GM21619 (cell line): ENCODE measurements around the gene HOXA10.
A peak's percentile ranks its signal among the peaks of the same experiment; 100 is the strongest.

Experiments
- ATAC-seq: cut with Tn5 transposase; IDR thresholded peaks from one replicate; pipeline ENCODE4 v1.9.1; 2021; ENCODE audit not compliant: unreplicated experiment

The HOXA10 gene

DNA sequence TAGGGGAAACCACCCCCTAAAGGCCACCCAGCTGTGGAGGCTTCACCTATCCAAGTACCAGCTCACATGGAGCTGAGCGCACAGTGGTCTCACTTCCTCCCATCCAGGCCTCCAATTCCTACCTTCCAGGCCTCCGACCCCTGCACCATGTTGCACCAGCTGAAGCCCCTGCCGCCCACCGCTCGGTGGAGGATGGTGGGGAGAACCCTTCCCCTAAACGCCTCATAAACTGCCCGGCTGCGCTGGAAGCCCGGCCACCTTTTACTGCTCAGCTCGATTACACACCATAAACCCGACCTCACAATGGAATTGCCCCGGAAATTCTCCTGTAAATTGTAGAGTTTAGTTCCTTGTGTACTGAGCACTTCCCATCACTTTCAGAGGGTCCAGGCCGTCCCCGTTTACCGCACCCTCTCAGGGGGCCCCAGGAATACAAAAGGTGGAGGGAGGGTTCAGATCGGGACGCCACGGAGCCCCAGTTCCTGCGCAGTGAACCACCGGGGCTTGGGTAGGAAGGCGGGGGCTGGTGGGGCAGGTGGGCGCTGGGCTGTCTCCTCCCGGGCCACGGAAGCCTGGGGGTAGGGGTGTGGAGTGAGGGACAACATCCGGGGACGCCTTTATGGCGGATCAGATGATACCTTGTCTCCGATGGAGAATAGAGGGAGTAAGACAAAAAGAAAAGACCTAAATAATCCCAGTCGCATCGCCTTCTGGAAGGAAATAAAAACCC, 16.3 kb downstream of the HOXA10 start:
- no peak for ATAC-seq

DNA sequence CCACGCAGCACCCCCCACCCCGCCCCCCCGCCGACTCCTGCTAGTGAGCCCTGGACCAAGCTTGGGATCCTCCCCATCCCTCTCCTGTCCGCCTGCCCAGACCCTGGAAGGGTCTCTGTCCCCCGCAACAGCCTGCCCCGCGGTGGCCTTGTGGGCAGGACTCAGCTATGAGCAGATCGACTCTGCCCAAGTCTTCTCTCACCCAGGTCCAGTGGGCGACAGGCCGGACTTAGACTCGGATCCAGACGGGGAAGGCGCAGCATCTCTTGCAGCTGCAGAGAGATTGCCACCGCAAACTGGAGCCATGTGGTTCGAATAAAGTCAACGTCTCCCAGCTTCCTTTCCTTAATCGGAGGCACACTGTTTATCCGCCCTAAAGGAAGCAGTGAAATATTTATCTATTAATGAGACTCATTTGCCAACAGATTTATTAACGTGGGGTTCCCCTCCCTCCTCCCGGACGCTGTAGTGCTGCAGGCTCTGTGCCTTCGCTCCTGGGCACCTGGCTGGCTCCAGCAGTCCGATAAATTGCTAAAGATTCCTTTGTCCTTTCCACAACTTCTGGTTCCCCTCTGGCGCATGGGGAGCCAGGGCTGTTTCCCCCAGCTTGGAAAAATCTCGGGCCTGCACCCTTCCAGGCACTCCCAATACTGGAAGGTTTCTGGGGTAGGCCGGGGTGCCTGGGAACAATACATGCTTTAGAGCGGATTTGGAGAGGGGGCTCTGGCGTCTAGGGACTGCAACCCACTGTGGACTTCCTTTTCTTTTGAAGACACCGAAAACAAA, 17.0 kb downstream of the HOXA10 start:
- no peak for ATAC-seq

- ATAC-seq = no peak
Observed at GRCh38 chr7:27156508-27156898, 17.6 kb downstream of the HOXA10 start, which contains the start of gene HOXA7. TSS of gene HOXA7 (minus strand) at chr7:27156675. CDS start at chr7:27156545, 130 bp downstream.

- ATAC-seq = no peak
Observed at GRCh38 chr7:27155816-27156507, 18.2 kb downstream of the HOXA10 start.

GRCh38 chr7:27154901-27155815, 19.0 kb downstream of the HOXA10 start:
- no peak for ATAC-seq

- ATAC-seq = no peak
Observed at GRCh38 chr7:27154369-27154768, 19.8 kb downstream of the HOXA10 start.

DNA sequence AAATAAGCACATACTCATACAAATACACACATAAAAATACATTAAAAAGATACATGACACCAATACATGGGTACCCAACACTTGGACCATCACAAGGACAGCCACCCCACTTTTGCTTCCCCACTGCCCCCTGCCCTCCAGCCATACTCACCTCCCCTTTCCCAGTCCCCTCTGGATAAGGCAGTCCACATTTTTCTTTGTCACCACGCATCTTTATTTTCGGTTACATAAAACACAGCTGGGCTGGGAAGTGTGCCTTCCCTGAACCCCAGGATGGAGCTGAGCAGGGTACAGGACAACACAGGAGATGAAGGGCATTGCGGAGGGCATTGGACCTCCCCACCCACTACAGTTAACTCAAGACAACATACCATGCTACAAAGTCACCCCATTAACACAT, 20.6 kb downstream of the HOXA10 start:
- ATAC-seq = no peak

DNA sequence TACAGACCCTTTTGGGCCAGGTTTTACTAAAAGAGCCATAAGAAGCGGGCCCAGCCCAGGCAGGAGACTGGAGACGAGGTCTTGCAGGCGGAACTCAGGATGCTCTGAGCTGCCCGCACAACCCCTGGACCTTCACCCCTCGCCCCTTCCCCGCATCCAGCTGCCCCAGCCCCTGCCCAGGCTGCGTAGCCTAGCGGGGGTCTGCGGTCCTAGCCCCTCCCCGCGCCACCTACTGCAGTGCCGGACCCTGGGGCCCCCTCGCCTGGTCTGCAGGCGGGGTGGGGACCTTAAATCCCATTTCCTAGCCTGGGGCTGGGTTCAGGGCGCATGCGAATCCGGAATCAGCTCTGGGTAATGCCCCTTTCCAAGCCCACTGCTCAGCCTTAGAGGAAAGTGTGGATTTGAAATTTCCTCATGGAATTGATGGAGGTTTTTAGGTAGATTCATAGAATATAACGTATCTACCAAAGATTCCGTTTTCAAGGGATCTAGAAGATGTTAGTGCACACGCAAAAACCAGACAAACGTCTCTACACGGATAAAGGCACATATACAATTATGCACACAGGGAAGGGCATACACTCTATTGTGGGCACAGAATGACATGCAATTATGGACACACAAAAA, 21.2 kb downstream of the HOXA10 start:
- no peak for ATAC-seq

- ATAC-seq = no peak
Observed at GRCh38 chr7:27151931-27152815, 21.9 kb downstream of the HOXA10 start, which contains the start of gene HOXA3. TSS of gene HOXA3 (minus strand) at chr7:27152583. CDS start at chr7:27110640, 41,943 bp downstream.

GRCh38 chr7:27151341-27151930, 22.7 kb downstream of the HOXA10 start:
- no peak for ATAC-seq

- ATAC-seq = peak; percentile 77
Observed at GRCh38 chr7:27150568-27151340, 23.4 kb downstream of the HOXA10 start.

DNA sequence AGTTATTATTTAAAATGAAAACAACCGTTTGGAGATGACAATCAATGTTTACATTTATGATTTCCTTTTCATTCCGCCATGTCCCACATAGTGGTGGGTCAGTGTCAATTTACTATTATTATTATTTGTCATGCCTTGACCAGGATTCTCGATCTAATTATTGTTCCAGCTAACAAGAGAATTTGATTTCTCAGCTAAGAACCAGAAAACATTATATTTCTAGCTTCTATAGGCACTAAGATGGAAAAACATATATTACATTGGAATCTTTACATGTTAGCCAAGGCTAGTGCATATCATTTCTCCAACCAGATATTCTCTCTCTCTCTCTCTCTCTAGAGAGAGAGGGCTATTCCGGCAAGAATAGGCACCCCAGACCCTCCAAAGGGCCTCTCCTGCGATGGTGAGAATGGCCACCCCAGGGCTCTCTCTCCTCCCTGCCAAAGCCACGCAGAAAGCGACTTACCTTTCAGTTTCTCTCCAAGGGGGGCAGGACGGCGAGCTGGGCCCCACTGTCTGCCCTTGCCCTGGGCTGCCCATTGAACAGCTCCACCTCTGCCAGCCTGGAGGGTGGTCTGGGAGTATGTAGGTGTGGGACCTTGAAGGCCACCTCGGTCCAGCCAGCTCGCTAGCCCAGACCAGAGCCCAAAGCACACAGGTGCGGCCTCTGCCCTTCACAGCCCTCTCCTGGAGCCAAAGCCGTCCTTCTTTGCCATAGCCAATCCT, 24.1 kb downstream of the HOXA10 start:
- no peak for ATAC-seq

DNA sequence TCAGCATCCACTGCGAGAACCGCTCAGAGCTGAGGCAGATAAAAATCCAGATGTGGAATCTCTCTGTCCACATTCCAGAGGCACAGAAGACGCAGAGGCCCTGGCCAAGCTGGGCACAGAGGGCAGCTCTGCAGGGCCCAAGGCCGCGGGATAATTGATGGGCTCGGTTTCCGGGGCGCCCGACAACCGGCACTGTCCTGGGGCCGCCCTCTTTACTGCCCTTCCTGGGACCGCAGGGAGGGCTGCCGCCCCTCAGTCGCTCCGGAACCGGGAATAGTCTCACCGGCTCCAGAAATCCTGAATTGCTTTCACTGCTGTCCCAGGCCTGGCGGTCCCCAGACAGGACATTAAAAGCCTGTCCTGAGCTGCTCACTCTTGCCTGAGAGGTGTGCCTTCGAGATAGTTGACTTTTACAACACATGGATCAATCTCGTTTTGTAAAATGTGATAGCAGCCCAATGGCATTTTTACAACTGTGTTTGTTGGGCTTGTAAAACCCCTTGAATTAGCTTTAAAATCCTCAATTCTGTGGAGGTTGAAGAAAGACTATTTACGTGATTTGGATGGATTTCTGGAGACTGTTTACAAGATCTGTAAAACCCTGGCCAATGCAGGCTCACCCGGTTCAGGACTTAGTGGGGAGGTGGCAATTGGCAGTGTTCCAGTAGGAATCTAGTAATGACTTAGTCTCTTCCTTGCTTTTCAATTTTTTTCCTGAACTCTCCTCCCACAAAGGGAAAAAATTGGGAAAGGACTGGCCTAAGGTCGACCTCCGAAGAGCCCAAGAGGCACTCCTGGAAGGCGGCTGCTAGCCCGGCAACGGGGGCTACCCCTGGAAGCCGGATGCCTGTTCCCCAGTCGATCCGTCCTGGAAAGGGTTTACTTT, 25.1 kb downstream of the HOXA10 start:
- ATAC-seq = no peak

- ATAC-seq = no peak
Observed at GRCh38 chr7:27148031-27148755, 25.9 kb downstream of the HOXA10 start.

DNA sequence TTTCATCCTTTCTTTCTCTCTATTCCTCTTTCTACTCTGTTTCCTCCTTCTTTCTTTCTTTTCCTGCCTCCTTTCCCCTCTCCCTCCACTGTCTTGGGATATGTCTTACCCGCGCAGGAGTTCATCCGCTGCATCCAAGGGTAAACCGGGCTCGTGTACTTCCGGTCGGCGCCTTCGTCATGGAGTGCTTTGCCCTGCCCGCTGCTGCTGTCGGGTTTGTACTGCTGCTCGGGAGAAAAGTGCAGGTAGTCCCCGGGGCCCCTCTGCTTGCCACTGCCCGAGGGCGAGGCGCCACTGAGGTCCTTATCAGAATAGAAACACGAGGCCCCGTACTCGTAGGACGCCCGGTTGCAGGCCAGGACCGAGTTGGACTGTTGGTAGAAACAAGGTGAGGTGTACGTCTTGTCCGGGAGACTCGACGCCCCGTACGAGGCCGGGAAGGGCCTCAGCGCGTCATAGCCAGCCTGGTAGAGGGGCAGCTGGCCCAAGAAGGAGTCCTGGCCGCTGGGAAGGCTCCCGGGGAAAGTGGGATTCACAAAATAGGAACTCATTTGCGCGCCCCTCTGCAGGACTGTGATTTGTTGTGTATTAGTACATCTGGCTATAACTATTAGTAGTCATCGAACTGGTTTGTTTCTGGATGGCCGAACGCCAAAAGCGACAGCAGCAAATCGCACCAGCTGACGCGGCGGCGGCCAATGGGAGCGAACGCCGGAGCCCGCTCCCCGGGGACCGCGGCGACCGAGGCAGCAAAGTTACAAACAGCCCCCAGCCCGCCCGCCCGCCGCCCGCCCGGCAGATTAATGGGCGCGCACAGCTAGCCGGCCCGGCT, 26.7 kb downstream of the HOXA10 start, which contains the start of gene HOXA6:
HOXA6 (minus strand) TSS at position 576 of the 832 bp plus-strand sequence; CDS start at position 551, 25 bp downstream.
- ATAC-seq = no peak
